GM12875 (cell line): ENCODE results near the gene TSHZ1.

Source experiments
- H3K4me3 ChIP-seq: one replicate; pipeline ENCODE4 v1.5.1; 2011; ENCODE audit warnings: low read depth, low read length, control low read depth
- CTCF ChIP-seq: IDR thresholded peaks from 2 replicates; pipeline ENCODE4 v1.5.1; 2011; ENCODE audit warnings: low read depth, mild to moderate bottlenecking, control low read depth, inconsistent platforms, low read length, moderate library complexity, borderline replicate concordance; ENCODE audit not compliant: insufficient read depth

The TSHZ1 gene

GRCh38 chr18:75256376-75256775 lies 45.8 kb downstream of the TSHZ1 start:
- no peak overlapping the region for H3K4me3 ChIP-seq
- TF ChIP-seq CTCF: no peak

DNA sequence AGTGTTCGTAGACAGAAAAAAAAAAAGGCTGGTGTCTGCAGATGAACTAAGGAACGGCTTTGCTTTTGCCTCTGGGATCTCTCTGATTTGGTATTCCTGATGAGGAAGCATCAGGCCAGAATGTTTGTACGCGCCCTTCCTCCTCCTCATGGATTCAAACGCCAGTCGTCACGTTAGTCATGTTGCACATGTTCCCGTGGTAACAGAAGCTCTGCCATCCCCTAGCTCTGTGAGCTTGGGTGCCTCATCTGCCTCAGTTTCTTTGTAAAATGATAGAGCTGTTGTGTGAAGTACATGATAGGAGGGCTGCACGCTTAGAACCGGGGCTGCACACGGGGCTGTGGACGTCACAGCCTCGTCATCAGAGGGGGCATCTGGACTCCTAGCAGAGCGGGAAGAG lies 47.0 kb downstream of the TSHZ1 start:
- H3K4me3 ChIP-seq: no peak overlapping the region
- TF ChIP-seq CTCF: no peak

DNA sequence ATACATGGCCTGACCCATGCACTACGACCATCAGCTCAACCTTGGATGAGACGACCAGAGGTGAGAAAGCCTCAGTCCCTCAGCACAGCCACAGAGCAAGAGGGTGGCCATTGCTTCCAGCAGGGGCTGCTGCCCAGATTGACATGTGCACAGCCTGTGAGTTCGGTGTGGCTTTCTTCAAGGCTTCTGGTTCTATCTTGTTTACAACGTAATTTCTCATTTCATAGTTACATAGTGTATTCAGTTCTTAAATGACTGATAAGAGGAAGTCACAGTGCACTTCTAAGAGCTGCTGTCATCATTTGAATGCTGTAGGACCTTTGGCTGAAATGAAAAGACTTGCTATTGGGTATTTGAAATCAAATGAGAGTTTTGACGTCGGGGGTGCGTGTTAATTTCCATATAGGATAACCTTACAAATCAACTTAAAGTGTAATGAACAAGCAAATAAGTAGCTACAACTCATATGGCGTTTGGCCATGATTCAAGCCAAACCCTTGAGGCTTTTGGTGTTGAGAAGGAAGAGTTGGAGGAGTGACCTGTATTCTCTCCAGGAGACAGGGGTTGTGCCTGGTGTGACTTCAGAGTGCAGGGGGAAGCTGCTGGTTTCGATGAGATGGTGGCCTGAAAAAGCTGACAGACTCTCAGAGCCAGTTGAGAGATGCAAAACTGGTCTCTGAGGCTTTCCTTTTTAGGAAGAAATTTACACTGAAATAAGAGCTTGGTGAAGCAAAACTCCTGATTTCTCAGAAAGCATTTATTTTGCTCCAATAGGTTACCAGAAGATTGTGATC lies 51.0 kb downstream of the TSHZ1 start:
- TF ChIP-seq CTCF: no peak
- no peak overlapping the region for H3K4me3 ChIP-seq

DNA sequence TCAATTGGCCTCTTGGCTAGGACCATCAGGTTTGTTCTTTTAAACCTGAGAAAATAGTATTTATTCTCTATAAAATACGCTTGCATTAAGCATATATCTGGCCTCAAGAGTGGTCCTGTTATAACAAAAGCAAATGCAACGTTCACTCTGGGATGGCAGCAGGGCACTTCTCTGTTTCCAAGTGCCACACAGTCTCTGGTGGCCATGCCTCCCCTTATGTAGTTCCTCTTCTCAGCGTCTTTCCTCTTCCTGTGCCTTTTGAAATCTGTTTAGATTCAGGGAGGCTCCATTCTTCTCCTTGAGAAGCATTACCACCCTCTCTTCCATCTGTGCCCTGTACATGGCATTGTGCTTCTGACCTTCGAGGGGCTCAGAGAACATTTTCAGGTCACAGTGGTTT lies 51.9 kb downstream of the TSHZ1 start:
- H3K4me3 ChIP-seq: no peak overlapping the region
- TF ChIP-seq CTCF: no peak

GRCh38 chr18:75264195-75264594 lies 53.6 kb downstream of the TSHZ1 start:
- H3K4me3 ChIP-seq: no peak overlapping the region
- TF ChIP-seq CTCF: no peak

DNA sequence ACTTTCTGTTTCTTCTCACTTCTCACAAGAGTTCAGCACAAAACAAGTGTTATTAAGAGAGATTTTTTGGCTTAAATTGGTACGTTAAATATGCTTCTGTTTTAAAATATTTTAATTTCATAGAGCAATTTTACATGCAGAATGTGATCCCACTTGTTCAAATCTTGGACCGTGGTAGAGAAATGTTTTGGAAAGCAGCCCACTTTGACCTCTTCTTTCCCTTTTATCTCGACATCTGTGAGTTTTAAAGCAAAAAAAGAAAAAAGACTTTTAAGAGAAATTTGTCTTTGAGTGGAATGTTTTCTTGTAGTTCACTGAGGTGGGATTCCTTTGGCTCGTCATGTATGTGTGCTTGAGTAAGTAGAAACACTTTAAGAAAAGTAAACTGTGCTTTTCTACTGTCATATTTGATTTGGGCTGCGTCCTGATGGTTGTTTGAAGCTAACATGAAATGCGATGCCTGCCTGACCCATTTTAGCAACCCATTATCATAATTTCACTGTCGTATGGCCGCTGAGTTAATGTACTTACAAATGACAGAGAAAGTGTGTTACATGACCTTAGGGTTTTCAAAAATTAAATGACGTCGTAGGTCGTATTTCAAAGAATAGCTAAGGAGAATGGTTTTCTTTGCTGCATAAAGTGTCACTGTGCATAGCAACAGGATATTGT lies 54.5 kb downstream of the TSHZ1 start:
- no peak overlapping the region for H3K4me3 ChIP-seq
- no peak for TF ChIP-seq CTCF

- H3K4me3 ChIP-seq: no peak overlapping the region
- no peak for TF ChIP-seq CTCF
These were observed 55.3 kb downstream of the TSHZ1 start for GRCh38 chr18:75265872-75266271.
